GM12878 (cell line): ENCODE data around the gene ZNF496.

Experiments
- FOXK2 ChIP-seq: fragments of 450-650 bp; IDR thresholded peaks from 2 replicates; pipeline ENCODE4 v1.6.1; 2017; ENCODE audit warnings: mild to moderate bottlenecking, moderate library complexity
- IKZF1 ChIP-seq: fragments of 450-650 bp; conservative IDR thresholded peaks from 2 replicates; pipeline ENCODE4 v1.6.1; 2017; ENCODE audit warnings: antibody characterized with exemption, mild to moderate bottlenecking

GRCh38 chr1:247366926-247367645 lies 35.4 kb upstream of the ZNF496 start:
- TF ChIP-seq FOXK2 (no peak), IKZF1 (no peak)
